GM23338 (cell line): ENCODE results near the gene SLC38A8.

Source experiments
- CTCF ChIP-seq, 2 experiments: fragments of 200-600 bp in 1 of 2; sonication (generic) in 1 of 2; conservative IDR thresholded peaks; 2 replicates each; pipeline versions ENCODE4 v1.5.1 to v1.6.1; 2016 to 2017; ENCODE audit warnings: antibody characterized with exemption in 2 of 2, low read depth in 2 of 2, mild to moderate bottlenecking in 2 of 2, moderate library complexity in 1 of 2
- ETS1 ChIP-seq: IDR thresholded peaks from 2 replicates; pipeline ENCODE4 v1.6.1; 2016; ENCODE audit warnings: antibody characterized with exemption
- EZH2 ChIP-seq: fragments of 200-600 bp; sonication (generic); IDR thresholded peaks from one replicate; pipeline ENCODE4 v1.8.0; 2017; ENCODE audit warnings: antibody characterized with exemption, mild to moderate bottlenecking, low read depth; ENCODE audit not compliant: unreplicated experiment
- POLR2AphosphoS5 ChIP-seq: IDR thresholded peaks from 2 replicates; pipeline ENCODE4 v1.6.1; 2016; ENCODE audit warnings: antibody characterized with exemption, low read depth

GRCh38 chr16:84026606-84027005 is 16.0 kb downstream of the SLC38A8 start:
- TF ChIP-seq CTCF (conservative IDR thresholded peaks at IDR 0.05; ENCODE audit: low read depth in 2 of 2): no peak
- no peak for TF ChIP-seq EZH2
- no peak for TF ChIP-seq POLR2AphosphoS5
- TF ChIP-seq ETS1: no peak
